ENCODE data around the gene C6.
"Not testable (repeated sequence)": the region's sequence is repeated elsewhere in the genome, so short reads cannot be mapped to it uniquely, and the experiment has no call there.

The C6 gene

GRCh38 chr5:41214182-41214581, 850 bp upstream of the C6 start:
- Histone ChIP-seq H4K20me1 (ENCODE audit: low read depth, low read length) (no peaks in the 10 kb centered on the region), H3K27ac (ENCODE audit: low read depth, low read length) (no peak overlapping the region), H2AFZ (ENCODE audit: low read depth, low read length, severe bottlenecking) (no peak overlapping the region), H3K4me2 (ENCODE audit: low read depth, low read length, poor library complexity, severe bottlenecking) (no peak overlapping the region), H3K79me2 (ENCODE audit: insufficient read depth, low read length) (no peaks in the 10 kb centered on the region), H3K9ac (ENCODE audit: low read length) (no peak overlapping the region), H3K9me3 (ENCODE audit: insufficient read depth, low read length) (no peaks in the 10 kb centered on the region), H3K9me2 (replicated peaks; ENCODE audit: insufficient read depth, low read length) (no peaks in the 10 kb centered on the region), H3K4me3 (ENCODE audit: insufficient read depth, low read length, poor library complexity, severe bottlenecking) (no peak overlapping the region), H3K36me3 (ENCODE audit: low read length) (no peaks in the 10 kb centered on the region), H3F3A (ENCODE audit: insufficient read depth) (no peaks in the 10 kb centered on the region), H3K27me3 (ENCODE audit: low read length) (no peaks in the 10 kb centered on the region)
- TF ChIP-seq CTCF (IDR thresholded peaks at IDR 0.05; ENCODE audit: insufficient read depth, low read length, poor library complexity, severe bottlenecking), result no peak
- TF ChIP-seq EZH2phosphoT487 (conservative IDR thresholded peaks at IDR 0.05; ENCODE audit: low read length), result no peak

DNA sequence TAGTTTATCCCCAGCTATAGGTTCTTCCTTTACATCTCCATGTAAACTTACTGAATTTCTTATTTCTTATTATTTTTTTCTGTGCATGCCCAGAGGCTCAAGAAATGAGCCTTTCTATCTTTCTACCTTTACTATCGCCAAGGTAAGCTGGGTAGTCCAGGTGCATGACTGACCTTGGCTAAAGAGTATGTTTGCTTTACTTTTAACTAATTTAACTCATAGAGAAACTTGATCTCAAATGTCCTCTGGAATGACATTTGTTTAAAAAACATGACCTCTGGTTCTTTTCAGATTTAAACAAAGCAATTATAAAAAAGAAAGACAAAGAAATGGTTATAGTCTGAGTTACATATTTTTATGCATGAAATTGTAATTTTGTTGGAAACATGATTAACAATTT, 397 bp downstream of the C6 start:
- Histone ChIP-seq H3K4me3 (ENCODE audit: insufficient read depth, low read length, poor library complexity, severe bottlenecking) (no peak overlapping the region), H4K20me1 (ENCODE audit: low read depth, low read length) (no peaks in the 10 kb centered on the region), H3K27me3 (ENCODE audit: low read length) (no peaks in the 10 kb centered on the region), H3K27ac (ENCODE audit: low read depth, low read length) (no peak overlapping the region), H2AFZ (ENCODE audit: low read depth, low read length, severe bottlenecking) (no peak overlapping the region), H3K9ac (ENCODE audit: low read length) (no peak overlapping the region), H3K9me2 (replicated peaks; ENCODE audit: insufficient read depth, low read length) (no peaks in the 10 kb centered on the region), H3K79me2 (ENCODE audit: insufficient read depth, low read length) (no peaks in the 10 kb centered on the region), H3K36me3 (ENCODE audit: low read length) (no peaks in the 10 kb centered on the region), H3F3A (ENCODE audit: insufficient read depth) (no peaks in the 10 kb centered on the region), H3K9me3 (ENCODE audit: insufficient read depth, low read length) (no peaks in the 10 kb centered on the region), H3K4me2 (ENCODE audit: low read depth, low read length, poor library complexity, severe bottlenecking) (no peak overlapping the region)
- no peak for TF ChIP-seq EZH2phosphoT487 (conservative IDR thresholded peaks at IDR 0.05; ENCODE audit: low read length)
- TF ChIP-seq CTCF (IDR thresholded peaks at IDR 0.05; ENCODE audit: insufficient read depth, low read length, poor library complexity, severe bottlenecking), result no peak

DNA sequence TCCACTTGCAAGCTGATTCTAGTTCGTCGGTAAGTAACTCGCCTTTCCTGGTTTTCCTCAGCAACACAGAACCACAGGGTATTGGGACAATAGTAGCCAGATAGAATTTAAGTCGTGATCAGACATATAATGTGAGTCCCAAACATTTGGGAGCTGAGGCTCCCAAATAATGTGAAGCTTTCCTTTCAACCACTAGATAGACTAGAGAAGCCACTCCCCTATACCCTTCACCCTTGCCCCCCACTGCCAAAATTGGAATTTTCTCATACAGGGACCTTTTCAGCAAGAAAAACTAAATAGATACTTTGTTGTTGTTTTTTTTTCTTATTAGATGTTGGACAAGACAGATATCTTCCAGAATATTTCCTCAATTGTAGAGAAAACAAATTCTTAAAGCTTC, 1.9 kb downstream of the C6 start:
- no peaks in the 10 kb centered on the region for H3F3A ChIP-seq (ENCODE audit: insufficient read depth)
- no peaks in the 10 kb centered on the region for H4K20me1 ChIP-seq (ENCODE audit: low read depth, low read length)
- H3K79me2 ChIP-seq (ENCODE audit: insufficient read depth, low read length), result no peaks in the 10 kb centered on the region
- no peak for TF ChIP-seq CTCF (IDR thresholded peaks at IDR 0.05; ENCODE audit: insufficient read depth, low read length, poor library complexity, severe bottlenecking)
- no peak for TF ChIP-seq EZH2phosphoT487 (conservative IDR thresholded peaks at IDR 0.05; ENCODE audit: low read length)
- H3K4me3 ChIP-seq (ENCODE audit: insufficient read depth, low read length, poor library complexity, severe bottlenecking), result no peak overlapping the region
- H3K4me2 ChIP-seq (ENCODE audit: low read depth, low read length, poor library complexity, severe bottlenecking), result no peak overlapping the region
- no peak overlapping the region for H3K27ac ChIP-seq (ENCODE audit: low read depth, low read length)
- H3K9me2 ChIP-seq (replicated peaks; ENCODE audit: insufficient read depth, low read length), result no peaks in the 10 kb centered on the region
- H3K9ac ChIP-seq (ENCODE audit: low read length), result no peak overlapping the region
- no peaks in the 10 kb centered on the region for H3K27me3 ChIP-seq (ENCODE audit: low read length)
- no peak overlapping the region for H2AFZ ChIP-seq (ENCODE audit: low read depth, low read length, severe bottlenecking)
- H3K9me3 ChIP-seq (ENCODE audit: insufficient read depth, low read length), result no peaks in the 10 kb centered on the region
- H3K36me3 ChIP-seq (ENCODE audit: low read length), result no peaks in the 10 kb centered on the region

GRCh38 chr5:41205475-41205874, 7.9 kb downstream of the C6 start:
- H3K79me2 ChIP-seq (ENCODE audit: insufficient read depth, low read length); H3K9me2 ChIP-seq (replicated peaks; ENCODE audit: insufficient read depth, low read length); H2AFZ ChIP-seq (ENCODE audit: low read depth, low read length, severe bottlenecking); H4K20me1 ChIP-seq (ENCODE audit: low read depth, low read length); H3K4me3 ChIP-seq (ENCODE audit: insufficient read depth, low read length, poor library complexity, severe bottlenecking); H3K9ac ChIP-seq (ENCODE audit: low read length); H3K36me3 ChIP-seq (ENCODE audit: low read length); H3K4me2 ChIP-seq (ENCODE audit: low read depth, low read length, poor library complexity, severe bottlenecking); H3F3A ChIP-seq (ENCODE audit: insufficient read depth); H3K9me3 ChIP-seq (ENCODE audit: insufficient read depth, low read length); H3K27ac ChIP-seq (ENCODE audit: low read depth, low read length); H3K27me3 ChIP-seq (ENCODE audit: low read length): not testable (repeated sequence)
